Heart left ventricle (tissue), 13 donors: ENCODE results near the gene RRAS.

ENCODE experiments used
- CTCF ChIP-seq, 12 donors: fragments of 200-600 bp; sonication (generic) in 4 of 12; IDR thresholded peaks; one replicate each; pipeline versions ENCODE4 v1.5.0 to v1.8.0; 2018 to 2022; ENCODE audit warnings: antibody characterized with exemption in 12 of 12, mild to moderate bottlenecking in 5 of 12
- POLR2A ChIP-seq, 2 donors: fragments of 450-650 bp; IDR thresholded peaks; one replicate each; pipeline ENCODE4 v1.6.1; 2017; ENCODE audit warnings: antibody characterized with exemption in 2 of 2, mild to moderate bottlenecking in 2 of 2, moderate library complexity in 2 of 2
- donor health status: ischemic (EF 13 %, LVEDD 7.1; RV severe dilation, severe dysfunction).
- donor health status: DM: no; HTN: yes; CAD: no.
- donor health status: DM: no; HTN: no; CAD: no.
- donor health status: ischemic (EF 25% LVEDD 6.9; RV normal size, moderate dysfunction).
- donor health status: ischemic (EF 25% LVEDD 5.7; RV mildly dilated, moderate dysfunction).
- donor health status: ischemic (EF 35%, LVEDD 5.7; RV mildly dilated, moderate dysfunction).
- donor health status: nonischemic (EF 11% LVEDD 7.7; RV severe dilation, severe dysfunction).
- donor health status: DM: yes; HTN: yes; CAD: no.
- donor health status: PGD.
- donor health status: ischemic (EF 29% LVEDD 5.4; RV normal size, mild dysfunction).
- donor health status: nonischemic (EF 23%, LVEDD 6.1; RV moderate dilation, normal function).

DNA sequence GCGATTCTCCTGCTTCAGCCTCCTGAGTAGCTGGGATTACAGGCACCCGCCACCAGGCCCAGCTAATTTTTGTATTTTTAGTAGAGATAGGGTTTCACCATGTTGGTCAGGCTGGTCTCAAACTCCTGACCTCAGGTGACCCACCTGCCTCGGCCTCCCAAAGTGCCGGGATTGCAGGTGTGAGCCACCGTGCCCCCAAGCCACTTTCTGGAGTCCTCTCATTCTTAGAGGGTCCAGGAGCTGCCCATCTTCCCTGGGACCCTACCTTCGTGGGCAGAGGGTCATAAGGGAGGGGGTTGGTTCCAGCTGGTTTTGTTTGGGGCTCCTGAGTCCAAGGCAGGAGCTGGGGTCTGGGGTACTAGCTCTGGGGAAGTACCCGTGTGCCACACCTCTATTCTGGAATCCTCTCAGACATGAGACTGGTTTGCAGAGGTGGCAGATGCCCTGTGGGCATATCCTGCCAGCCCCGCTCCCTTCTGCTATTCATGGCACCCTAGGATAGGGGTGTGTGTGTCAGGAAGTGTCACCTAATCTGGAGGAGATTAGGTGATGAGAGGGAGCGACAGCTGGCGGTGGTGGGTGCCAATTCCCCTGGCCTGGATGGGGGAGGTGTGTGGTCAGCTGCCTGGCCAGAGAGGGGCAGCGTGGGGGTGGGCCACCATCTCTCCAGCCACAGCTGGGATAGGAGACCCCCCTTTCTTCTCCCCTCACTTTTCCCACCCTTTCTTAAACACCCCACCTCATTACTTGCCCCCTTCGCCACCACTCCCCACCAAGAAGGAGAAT, 39.2 kb upstream of the RRAS start:
- TF ChIP-seq POLR2A (IDR thresholded peaks at IDR 0.05) (no peak), CTCF (IDR thresholded peaks at IDR 0.05) (no peak)
